HG03558 (cell line): ENCODE data around the gene FCER2.
A peak's percentile ranks its signal among the peaks of the same experiment; 100 is the strongest.
"Not testable (repeated sequence)": the region's sequence is repeated elsewhere in the genome, so short reads cannot be mapped to it uniquely, and the experiment has no call there.

Experiments
- ATAC-seq: cut with Tn5 transposase; IDR thresholded peaks from one replicate; pipeline ENCODE4 v1.9.1; 2021; ENCODE audit warnings: moderate number of reproducible peaks; ENCODE audit not compliant: unreplicated experiment; ENCODE audit errors: extremely low read depth

Gene FCER2, protein sequence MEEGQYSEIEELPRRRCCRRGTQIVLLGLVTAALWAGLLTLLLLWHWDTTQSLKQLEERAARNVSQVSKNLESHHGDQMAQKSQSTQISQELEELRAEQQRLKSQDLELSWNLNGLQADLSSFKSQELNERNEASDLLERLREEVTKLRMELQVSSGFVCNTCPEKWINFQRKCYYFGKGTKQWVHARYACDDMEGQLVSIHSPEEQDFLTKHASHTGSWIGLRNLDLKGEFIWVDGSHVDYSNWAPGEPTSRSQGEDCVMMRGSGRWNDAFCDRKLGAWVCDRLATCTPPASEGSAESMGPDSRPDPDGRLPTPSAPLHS

DNA sequence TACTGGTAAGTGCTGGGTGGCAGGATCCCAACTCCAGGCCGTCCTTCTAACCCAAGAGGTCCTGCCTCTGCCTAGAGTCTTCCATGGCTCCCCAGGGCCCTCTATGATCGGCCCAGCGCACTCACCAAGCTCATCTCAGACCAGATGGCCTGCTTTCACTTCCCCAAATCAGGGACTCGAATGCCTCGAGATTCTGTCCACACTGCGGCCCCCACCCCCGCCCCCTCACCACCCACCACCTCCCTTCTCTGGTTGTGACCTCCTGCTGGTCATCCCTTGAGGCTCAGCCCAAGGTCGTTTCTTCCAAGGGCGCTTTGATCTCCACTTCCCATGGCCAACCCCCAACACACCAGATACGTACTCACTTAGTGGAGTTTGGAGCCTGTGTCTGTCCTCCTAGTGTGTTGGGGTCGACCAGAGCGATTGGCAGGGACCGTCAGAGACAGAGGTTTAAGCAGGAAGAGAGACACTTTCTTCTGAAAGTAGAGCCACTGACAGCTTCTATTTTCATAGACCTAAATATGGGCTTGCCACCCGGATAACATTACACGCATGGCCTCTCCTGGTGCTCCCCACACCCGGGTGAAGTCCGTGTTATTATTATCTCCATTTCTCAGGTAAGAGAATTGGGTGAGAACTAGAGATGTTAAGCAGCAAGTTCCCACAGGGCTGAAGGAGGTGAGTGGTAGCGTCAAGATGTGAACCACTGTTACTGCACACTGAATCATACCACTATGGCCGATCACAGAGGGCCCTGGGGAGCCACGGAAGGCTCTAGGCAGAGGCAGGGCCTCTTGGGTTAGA is at the start of gene FCER2:
Gene FCER2, minus strand, starts transcription at position 478 of the 804 bp plus-strand sequence. CDS start 2,371 bp downstream, outside the sequence.
- ATAC-seq: no peak

DNA sequence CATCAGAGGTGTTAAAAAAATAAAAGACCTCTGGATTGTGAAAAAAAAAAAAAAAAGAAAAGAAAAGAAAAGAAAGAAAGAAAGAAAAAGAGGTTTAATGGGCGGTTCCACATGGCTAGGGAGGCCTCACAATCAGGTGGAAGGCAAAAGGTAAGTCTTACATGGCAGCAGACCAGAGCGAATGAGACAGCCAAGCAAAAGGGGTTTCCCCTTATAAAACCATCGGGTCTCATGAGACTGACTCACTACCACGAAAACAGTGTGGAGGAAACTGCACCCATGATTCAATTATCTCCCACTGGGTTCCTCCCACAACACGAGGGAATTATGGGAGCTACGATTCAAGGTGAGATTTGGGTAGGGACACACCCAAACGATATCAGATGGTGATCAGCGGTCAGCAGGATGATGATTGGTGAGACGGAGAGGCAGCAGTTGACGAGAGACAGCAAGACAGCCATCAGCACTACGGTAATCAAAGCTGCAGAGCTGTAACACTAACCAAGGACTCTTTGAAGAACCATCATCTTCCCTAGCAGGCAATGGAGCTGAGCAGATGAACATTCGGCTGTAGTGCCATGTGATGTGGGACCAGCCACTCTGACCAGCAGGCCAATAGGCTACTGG is 49.3 kb upstream of the FCER2 start:
- no peak for ATAC-seq

DNA sequence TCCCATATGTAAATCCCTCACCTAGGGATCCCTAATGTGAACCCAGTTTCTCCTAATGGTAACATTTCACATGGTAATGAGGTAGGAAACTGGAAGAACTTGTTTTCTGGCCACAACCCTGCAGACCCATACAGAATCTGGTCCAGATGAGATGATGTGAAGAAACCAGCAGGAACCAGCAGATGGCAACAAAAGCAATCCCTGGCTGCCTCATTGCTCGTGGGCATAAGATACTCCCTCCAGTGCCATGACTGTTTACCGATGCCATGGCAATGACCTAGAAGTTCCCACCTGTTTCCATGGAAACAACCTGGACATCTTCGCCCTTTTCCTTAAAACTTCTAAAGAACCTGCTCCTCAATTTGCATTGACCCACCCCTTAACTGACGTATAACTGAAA is 46.8 kb upstream of the FCER2 start:
- no peak for ATAC-seq

DNA sequence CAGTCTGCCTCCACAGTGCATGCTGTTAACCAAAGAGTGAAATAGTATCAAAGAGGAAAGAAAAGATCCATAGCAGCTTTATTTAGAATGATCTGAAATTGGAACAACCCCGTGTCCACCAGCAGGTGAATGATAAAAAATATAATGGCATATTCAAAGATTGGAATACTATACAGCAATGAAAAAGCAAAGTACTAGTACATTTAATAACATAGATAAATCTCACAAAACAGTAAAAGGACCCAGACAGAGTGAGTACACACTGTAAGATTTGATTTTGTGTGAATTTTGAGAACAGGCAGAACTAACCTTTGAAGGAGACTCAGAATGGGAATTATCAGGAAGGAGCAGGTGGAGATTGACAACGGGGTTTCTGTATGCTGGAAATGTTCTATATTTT is 46.2 kb upstream of the FCER2 start:
- no peak for ATAC-seq

DNA sequence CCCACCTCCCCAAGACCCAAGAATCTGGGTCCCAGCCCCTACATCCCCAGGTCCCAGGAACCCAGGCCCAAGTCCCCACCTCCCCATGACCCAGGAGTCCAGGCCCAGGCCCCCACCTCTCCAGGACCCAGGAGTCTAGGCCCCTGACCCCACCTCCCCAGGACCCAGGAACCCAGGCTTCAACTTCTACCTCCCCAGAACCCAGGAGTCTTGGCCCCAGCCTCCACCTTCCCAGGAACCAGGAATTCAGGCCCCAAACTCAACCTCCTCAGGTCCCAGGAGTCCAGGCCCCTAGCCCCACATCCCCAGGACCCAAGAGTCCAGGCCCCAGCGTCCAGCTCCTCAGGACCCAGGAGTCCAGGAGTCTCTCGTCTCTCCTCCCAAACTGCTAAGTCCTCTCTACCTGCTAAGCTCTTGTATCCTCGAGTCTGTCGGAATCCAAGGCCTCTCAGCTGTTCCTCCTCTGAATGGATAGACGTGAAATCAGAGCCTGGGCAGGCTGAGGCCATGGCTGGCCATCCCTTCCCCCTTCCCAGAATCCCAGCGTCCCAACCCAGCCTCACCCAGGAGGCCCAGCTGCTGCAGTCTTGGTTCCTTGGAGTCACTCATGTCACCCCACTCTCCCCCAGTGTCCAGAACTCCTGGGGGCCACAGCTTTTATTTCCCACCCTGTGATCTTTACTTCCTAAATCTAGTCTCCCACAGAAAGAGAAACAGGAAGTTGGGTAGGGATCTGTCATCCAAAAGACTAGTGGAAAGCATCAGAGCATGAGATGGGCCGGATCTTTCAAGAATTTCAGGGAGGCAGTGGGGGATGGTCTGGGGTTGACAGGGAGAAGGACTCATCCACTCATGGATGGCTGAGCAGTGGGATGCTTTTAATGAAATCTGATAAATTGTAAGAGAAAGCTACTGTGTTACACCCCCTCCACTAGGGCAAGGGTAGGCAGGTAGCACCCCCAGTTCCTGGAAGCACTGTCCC is 45.3 kb upstream of the FCER2 start, which contains the start of gene CD209:
Gene CD209, minus strand, starts transcription at position 632 of the 982 bp plus-strand sequence. Its CDS starts 23 bp downstream, at position 609.
- no peak for ATAC-seq

DNA sequence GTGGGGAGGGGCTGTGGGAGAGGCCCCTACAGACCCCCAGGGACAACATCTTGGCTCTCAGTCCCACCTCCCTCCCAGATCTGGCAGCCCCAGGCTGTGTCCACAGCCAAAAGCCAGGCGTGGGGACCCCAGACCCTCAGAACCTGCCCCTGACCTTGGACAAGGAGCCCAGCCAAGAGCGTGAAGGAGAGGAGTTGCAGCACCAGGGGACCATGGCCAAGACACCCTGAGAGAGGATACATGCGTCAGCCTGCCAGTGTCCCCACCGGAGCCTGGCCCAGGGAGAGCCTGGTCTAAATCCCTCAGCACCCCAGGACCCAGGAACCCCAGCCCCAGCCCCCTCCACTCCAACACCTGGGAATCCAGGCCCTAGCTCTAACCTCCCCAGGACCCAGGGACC is 44.4 kb upstream of the FCER2 start:
- not testable (repeated sequence) for ATAC-seq

DNA sequence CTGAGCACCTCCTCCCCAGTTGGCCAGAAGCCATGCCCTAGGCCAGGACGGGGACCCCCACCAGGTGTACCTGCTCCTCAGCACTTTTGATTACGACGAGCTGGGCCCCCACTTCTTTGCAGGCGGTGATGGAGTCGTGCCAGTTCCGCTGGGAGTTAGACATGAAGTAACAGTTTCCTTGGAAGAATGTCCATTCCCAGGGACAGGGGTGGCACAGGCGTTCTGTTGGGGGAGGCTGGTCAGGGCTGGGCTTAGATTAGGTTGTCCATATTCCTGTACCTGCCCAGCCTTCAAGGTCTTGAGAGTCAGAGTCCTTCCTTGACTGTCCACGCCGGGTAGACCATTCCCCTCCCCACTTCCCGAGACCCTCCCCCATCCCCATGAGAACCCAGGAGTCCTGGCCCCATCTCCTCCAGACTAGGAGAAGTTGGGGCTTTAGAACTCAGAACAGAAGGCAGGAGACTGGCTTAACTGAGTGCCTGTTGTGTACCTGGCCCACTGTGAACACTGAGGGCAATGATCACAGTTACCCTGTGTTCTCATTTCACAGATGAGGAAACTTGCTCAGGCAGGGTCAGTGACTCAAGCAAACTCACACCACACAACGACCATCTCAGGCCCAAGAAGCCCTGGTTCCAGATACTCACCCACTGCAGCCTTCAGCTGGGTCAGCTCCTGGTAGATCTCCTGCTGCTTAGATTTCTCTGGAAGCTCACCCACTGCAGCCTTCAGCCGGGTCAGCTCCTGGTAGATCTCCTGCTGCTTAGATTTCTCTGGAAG is 43.1 kb upstream of the FCER2 start:
- no peak for ATAC-seq

DNA sequence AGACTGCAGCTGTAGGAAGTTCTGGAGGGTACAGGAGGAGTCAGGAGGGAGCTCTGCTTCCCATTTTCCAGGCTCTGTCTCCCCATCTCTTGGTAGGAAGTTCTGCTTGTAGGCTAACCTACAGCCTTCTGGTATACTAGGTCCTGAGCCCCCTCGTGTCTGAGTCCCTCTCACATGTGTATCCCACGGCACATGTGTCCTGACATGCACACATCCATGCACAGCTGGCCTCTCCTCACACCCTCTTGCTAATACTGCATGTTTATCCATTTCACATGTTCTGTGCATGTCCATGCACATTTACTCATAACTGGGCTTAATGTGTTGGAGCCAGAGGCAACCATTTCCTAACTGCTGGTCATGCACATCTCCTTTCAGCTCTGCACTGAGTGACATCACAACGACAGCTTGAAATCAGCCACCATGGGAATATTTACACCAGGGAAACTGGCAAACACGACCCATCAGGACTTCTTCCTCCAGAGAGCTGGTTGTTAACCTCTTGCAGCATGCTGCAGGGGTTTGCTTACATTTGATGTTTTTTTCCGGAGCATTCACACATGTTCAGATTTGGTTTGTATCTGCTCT is 42.4 kb upstream of the FCER2 start:
- ATAC-seq: no peak

DNA sequence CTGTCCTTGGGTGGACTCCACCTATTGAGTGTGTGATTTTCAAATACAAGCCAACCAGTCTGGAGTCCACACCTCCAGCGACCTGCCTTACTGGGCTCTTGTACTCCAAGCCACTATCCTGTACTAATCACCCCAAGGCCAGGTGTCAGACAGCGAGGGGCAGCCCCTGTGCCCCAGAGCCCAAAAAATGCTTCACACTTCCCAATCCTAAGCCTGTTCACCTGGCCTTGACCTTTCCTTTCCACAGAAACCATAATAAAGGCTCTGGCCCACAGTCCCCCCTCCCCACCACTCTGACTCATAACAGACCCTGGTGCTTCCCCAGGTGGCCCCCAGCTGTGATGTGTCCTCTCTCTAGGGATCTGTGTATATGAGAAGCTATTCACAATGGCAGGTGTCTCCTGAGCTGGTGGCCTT is 41.5 kb upstream of the FCER2 start:
- peak; percentile 52 for ATAC-seq

DNA sequence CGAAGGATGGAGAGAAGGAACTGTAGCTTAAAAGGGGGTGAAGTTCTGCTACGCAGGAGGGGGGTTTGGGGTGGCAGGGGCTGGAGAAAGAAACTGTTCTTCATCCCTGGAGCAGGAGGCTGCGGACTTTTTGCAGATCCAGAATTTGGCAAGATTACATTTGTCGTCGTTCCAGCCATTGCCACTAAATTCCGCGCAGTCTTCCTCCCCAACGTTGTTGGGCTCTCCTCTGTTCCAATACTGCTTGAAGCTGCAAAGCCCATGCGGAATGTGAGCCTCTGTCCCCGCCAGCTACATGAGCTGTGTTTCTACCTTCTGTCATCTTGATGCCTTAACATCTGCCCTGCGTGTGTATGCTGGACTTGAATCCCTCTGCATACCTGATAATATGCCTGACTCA is 41.1 kb upstream of the FCER2 start:
- no peak for ATAC-seq

DNA sequence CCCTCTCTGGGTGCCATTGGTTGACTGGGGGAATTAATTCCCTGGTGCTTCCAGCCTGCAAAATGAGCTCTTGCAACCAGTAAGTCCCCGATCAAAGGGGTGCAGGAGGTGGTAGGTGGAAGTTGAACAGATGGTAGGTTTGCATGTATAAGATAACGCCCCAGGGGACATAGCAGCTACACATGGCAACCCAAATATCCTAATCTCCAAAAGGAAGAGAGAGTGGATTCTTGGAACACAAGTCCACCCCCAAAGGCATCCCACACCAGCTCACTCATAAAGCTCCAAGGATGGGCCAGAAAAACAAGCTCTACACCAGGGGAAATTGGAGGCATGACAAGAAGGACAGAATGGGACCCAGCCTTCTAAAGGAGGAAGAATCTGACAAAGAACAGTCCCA is 40.6 kb upstream of the FCER2 start:
- ATAC-seq: no peak

DNA sequence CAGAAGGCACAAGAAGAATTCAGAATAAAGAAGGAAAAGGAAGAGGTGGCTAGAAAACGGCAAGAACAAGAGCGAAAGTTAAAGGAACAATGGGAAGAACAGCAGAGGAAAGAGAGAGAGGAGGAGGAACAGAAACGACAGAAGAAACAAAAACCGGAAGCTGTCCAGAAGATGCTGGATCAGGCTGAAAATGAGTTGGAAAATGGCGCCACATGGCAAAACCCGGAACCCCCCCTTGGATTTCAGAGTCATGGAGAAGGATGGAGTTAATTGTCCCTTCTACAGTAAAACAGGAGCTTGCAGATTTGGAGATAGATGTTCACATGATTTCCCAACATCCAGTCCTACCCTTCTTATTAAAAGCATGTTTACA is 38.7 kb upstream of the FCER2 start:
- ATAC-seq: no peak

DNA sequence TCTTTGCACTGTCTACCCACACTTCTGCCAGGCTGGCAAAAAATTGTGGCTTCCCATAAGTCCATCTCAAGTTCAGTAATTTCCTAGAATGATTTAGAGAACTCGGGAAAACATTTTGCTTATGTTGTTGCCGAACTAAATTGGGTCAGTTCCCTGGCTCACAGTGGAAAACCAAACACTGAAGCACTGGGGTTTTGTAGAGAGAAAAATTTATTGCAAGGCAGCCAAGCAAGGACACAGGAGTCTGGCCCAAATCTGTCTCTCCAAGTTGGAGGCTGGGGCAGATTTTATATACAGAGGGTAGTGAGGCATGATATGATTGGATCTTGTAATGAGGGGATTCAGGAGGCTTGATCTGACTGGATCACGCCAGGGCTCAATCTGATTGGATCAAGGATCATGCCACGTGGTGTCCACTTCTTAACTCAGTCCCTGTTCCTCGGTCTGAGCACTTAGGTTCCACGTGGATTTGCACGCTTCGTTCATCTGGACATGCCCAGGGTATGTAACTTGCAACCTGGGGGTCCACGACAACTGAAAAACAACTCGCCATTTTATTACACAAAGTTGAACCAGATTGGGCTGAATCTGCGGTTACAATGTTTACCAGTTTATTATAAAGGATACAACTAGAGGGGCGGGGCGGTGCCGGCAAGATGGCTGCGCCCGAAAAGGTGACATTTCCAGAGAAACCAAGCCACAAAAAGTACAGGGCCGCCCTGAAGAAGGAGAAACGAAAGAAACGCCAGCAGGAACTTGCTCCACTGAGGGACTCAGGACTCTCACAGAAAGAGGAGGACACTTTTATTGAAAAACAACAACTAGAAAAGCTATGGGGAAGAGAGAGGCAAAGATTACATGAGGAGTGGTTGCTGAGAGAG is 38.1 kb upstream of the FCER2 start:
- no peak for ATAC-seq

DNA sequence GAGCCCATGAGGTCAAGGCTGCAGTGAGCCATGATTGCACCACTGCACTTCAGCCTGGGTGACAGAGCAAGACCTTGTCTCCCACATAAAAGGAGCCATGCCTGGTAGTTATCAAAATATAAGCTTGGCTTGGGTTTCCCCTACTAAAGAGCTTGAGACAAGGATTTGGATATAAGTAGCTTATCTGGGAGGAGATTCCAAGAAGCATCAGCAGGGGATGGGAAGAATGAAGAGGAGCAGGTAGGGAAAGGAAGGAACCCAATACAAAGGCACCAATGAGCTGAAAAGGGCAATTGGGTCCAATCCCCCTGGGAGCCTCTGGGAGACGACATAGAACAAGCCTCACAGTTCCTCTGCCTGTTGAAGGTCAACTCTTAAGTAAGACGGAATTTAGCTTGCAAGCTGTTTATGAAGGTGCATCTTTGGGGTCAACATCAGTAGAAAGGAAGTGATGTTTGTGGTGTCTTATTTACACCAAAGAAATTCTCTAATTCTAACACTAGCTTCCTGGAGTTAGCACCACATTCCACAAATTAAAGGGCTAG is 37.4 kb upstream of the FCER2 start:
- no peak for ATAC-seq

DNA sequence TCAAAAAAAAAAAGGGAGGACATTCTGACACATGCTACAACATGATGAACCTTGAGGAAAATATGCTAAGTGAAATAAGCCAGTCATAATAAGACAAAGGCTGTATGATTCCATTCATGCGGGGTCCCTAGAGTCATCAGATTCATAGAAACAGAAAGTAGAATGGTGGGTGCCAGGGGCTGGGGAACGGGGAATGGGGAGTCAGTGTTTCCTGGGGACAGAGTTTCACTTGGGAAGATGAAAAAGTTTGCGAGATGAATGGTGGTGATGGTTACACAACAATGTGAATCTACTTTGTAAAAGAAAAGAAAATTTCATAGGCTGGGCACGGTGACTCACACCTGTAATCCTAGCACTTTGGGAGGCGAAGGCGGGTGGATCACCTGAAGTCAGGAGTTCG is 36.1 kb upstream of the FCER2 start:
- no peak for ATAC-seq

DNA sequence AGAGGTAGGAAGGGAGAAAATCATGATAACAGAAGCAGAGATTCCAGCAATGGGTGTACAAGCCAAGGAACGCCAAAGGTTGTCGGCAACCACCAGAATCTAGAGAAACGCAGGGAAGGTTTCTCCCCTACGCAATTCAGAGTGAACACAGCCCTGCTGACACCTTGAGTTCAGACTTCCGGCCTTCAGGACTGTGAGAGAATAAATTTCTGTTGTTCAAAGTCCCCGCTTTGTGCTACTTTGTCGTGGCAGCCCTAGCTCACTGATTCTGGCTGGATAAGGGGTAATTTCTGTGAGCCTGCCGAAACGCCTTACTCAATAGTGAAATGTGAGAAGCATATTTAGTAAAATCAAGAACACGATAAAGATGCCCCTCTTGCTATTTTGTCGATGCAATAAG is 35.3 kb upstream of the FCER2 start:
- ATAC-seq: no peak

DNA sequence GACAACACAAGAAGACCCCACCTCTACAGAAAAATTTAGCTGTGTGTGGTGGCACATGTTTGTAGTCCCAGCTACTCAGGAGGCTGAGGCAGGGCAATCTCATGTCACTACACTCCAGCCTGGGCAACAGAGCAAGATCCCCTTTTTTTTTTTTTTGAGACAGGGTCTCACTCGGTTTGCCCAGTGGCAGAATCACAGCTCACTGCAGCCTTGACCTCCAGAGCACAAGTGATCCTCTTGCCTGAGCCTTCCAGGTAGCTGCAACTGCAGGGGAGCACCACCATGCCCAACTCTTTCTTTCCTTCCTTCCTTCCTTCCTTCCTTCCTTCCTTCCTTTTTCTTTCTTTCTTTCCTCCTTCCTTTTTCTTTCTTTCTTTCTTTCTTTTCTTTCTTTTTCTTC is 34.2 kb upstream of the FCER2 start:
- no peak for ATAC-seq
